H1 (cell line): Measurements from ENCODE around the gene CCDC127. TPM values are rescaled to one million over a fixed set of nuclear protein-coding genes. Genes with fewer than 3 reads are reported as not detected.

Experiments used
- CTBP2 ChIP-seq: IDR thresholded peaks from 2 replicates; pipeline ENCODE4 v1.7.0; 2011; ENCODE audit warnings: borderline replicate concordance, mild to moderate bottlenecking, moderate library complexity, mixed read lengths, low read length; ENCODE audit not compliant: insufficient read depth, insufficient read length
- POU5F1 ChIP-seq: IDR thresholded peaks from 2 replicates; pipeline ENCODE4 v1.6.1; 2011; ENCODE audit warnings: low read depth, mild to moderate bottlenecking, low read length, moderate library complexity
- RNF2 ChIP-seq: fragments of 200-900, 300-1000 bp; sonication (generic); IDR thresholded peaks from 2 replicates; pipeline ENCODE4 v1.7.1; 2016; ENCODE audit warnings: borderline replicate concordance, low read depth, mild to moderate bottlenecking, antibody characterized with exemption, low read length; ENCODE audit not compliant: poor library complexity, severe bottlenecking; ENCODE audit errors: missing control alignments
- SIX5 ChIP-seq: IDR thresholded peaks from 2 replicates; pipeline ENCODE4 v1.6.1; 2011; ENCODE audit warnings: mild to moderate bottlenecking, low read depth, low read length
- polyA plus RNA-seq, 7 experiments: library from polyadenylated mRNA; depleted of rRNA in 3 of 7; stranded (reverse) in 5 of 7; unstranded in 2 of 7; fragments of >200 nt in 5 of 7; fragments of 200-250 nt in 2 of 7; gene quantifications; 1 replicate in 5 of 7; 2 replicates in 1 of 7; 4 replicates in 1 of 7; pipeline versions ENCODE4 v1.2.1 to v1.2.3, GENCODE V29; 2011 to 2013; ENCODE audit warnings: missing spikeins in 2 of 7, mixed read lengths in 2 of 7
- total RNA-seq: library from RNA; stranded (reverse); fragmentation: NEBNext Ultra II Directional; extraction: Animal tissue kit (Norgen Biotek cat#: 25700); gene quantifications from 2 replicates; pipeline ENCODE4 v1.2.1, GENCODE V29; 2021

The CCDC127 gene
- total and polyA plus RNA-seq, 2 of the 8 experiments (the other 6 are each of a cell fraction or from before 2014, with no cell fraction given): 2.9 to 8.0 TPM

DNA sequence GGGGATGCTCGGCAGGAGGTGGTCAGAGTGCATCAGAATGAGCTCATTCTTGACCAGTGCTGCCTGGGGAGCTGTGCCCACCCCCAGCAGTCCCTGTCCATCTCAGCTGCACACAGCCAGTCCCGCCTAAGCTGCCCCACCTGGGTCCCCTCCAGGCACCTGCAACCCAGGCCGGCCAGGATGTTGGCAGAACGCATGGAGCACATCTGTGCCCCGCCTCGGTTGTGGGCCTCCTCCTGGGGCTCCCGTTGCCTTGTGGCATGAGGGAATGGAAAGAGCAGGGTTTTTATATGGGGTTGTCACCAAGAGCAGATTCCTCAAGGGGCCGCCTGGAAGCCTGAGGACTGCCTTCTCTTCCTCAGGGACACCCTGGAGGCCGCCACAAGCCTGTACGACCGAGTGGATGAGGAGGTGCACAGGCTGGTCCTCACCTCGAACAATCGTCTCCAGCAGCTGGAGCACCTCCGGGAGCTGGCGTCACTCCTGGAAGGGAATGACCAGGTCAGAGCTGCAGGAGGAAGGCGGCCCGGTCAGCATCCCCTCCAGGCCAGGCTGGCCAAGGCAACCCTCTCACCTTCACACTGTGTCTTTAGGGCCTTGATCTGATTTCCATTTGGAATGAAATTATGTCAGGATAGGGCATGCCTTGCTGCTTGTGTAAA is 61.4 kb downstream of the CCDC127 start (continued):
- TF ChIP-seq POU5F1 (no peak), RNF2 (no peak), CTBP2 (no peak), SIX5 (no peak)
- TF ChIP-seq, all 59 proteins: peak for 0
